A549 (cell line): ENCODE measurements around the gene DLGAP1.

Experiments used
- CEBPB ChIP-seq, 2 experiments: fragments of >200 bp in 1 of 2; sonication (Bioruptor Twin) in 1 of 2; formaldehyde crosslinking in 1 of 2; IDR thresholded peaks; 2 replicates each; pipeline ENCODE4 v1.6.1; 2012 to 2016
- CHD4 ChIP-seq: fragments of 200-600 bp; sonication (generic); IDR thresholded peaks from 2 replicates; pipeline ENCODE4 v1.6.1; 2016; ENCODE audit warnings: antibody characterized with exemption, mild to moderate bottlenecking, borderline replicate concordance
- HEYL ChIP-seq: fragments of 250-450 bp; sonication (Bioruptor Pico); IDR thresholded peaks from 2 replicates; pipeline ENCODE4 v1.8.0; 2021; ENCODE audit warnings: mild to moderate bottlenecking, moderate library complexity
- JUNB ChIP-seq: fragments of >200 bp; sonication (Bioruptor Twin); formaldehyde crosslinking; IDR thresholded peaks from 2 replicates; pipeline ENCODE4 v1.6.1; 2016
- MAFK ChIP-seq: fragments of 450-650 bp; IDR thresholded peaks from 2 replicates; pipeline ENCODE4 v1.6.1; 2014; ENCODE audit not compliant: partially characterized antibody
- MYC ChIP-seq: IDR thresholded peaks from 2 replicates; pipeline ENCODE4 v1.6.1; 2012; ENCODE audit warnings: mild to moderate bottlenecking, inconsistent platforms, low read length, improper control_type of control experiment, borderline replicate concordance
- POLR2A ChIP-seq: IDR thresholded peaks from 2 replicates; pipeline ENCODE4 v1.6.1; 2012; ENCODE audit warnings: mild to moderate bottlenecking, low read length
- SMC3 ChIP-seq: fragments of >200 bp; sonication (Bioruptor Twin); formaldehyde crosslinking; IDR thresholded peaks from 3 replicates; pipeline ENCODE4 v1.6.1; 2018; ENCODE audit warnings: inconsistent platforms
- SREBF2 ChIP-seq: fragments of 450-650 bp; IDR thresholded peaks from 2 replicates; pipeline ENCODE4 v1.6.1; 2014; ENCODE audit warnings: mild to moderate bottlenecking, moderate library complexity
- TF ChIP-seq, protein P1 (sequence below): fragments of >200 bp; sonication (Bioruptor Twin); formaldehyde crosslinking; IDR thresholded peaks from 3 replicates; pipeline ENCODE4 v1.5.1; 2016
- TF ChIP-seq, protein P2 (sequence below): fragments of 150-350 bp; IDR thresholded peaks from 2 replicates; pipeline ENCODE4 v1.6.1; 2014; ENCODE audit warnings: low read depth, mild to moderate bottlenecking, low read length

DNA sequence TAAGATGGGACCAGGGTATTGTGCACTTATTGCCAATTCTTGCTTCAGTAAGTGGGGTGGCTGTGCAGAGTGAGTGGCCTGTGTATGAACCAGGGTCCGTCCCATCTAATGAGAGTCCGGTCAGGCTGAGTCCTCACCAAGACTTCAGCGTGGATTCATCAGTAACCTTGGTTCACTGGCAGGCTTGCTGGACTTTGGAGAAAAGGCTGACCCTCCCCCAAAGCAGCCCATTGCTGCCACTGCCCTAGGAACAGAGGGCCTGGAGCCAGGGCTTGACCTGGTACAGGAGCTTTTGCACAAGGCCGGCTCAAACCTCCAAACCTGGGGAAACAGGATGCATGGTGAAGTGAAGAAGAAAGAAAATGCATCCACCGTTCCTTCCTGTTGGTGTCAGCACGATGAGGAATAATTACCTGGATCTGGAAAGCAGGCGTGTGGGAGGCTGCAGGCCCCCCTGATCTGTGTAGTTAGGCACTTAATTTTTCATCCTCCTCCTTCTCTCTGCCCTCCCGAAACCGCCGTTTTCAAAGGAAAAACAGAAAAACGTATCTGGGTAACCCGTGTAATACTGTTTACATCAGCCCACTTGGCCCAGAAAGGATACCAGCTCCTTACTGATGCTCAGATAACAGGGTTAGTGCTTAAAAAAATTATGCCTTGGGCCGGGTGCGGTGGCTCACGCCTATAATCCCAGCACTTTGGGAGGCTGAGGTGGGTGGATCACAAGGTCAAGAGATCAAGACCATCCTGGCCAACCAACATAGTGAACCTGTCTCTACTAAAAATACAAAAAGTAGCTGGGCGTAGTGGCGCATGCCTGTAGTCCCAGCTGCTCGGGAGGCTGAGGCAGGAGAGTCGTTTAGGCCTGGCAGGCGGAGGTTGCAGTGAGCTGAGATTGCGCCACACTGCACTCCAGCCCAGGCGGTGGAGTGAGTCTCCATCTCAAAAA lies 857.4 kb downstream of the DLGAP1 start:
- TF ChIP-seq, protein P1, sequence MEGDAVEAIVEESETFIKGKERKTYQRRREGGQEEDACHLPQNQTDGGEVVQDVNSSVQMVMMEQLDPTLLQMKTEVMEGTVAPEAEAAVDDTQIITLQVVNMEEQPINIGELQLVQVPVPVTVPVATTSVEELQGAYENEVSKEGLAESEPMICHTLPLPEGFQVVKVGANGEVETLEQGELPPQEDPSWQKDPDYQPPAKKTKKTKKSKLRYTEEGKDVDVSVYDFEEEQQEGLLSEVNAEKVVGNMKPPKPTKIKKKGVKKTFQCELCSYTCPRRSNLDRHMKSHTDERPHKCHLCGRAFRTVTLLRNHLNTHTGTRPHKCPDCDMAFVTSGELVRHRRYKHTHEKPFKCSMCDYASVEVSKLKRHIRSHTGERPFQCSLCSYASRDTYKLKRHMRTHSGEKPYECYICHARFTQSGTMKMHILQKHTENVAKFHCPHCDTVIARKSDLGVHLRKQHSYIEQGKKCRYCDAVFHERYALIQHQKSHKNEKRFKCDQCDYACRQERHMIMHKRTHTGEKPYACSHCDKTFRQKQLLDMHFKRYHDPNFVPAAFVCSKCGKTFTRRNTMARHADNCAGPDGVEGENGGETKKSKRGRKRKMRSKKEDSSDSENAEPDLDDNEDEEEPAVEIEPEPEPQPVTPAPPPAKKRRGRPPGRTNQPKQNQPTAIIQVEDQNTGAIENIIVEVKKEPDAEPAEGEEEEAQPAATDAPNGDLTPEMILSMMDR: no peak
- TF ChIP-seq CHD4: no peak
- no peak for TF ChIP-seq MYC
- TF ChIP-seq, protein P2, sequence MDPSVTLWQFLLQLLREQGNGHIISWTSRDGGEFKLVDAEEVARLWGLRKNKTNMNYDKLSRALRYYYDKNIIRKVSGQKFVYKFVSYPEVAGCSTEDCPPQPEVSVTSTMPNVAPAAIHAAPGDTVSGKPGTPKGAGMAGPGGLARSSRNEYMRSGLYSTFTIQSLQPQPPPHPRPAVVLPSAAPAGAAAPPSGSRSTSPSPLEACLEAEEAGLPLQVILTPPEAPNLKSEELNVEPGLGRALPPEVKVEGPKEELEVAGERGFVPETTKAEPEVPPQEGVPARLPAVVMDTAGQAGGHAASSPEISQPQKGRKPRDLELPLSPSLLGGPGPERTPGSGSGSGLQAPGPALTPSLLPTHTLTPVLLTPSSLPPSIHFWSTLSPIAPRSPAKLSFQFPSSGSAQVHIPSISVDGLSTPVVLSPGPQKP: no peak
- no peak for TF ChIP-seq SMC3
- no peak for TF ChIP-seq POLR2A
- no peak for TF ChIP-seq MAFK
- TF ChIP-seq CEBPB (IDR thresholded peaks at IDR 0.05): peak in 1 of 2 experiments; percentile 35; a peak in 1 of 4 replicates
- no peak for TF ChIP-seq JUNB
- TF ChIP-seq SREBF2: no peak
- 0 out of 2 replicates have a peak, but pooled peaks have one; percentile 46 for TF ChIP-seq HEYL
